ENCODE measurements around the gene LRP5.
"Not testable (repeated sequence)": the region's sequence is repeated elsewhere in the genome, so short reads cannot be mapped to it uniquely, and the experiment has no call there.

Gene LRP5

DNA sequence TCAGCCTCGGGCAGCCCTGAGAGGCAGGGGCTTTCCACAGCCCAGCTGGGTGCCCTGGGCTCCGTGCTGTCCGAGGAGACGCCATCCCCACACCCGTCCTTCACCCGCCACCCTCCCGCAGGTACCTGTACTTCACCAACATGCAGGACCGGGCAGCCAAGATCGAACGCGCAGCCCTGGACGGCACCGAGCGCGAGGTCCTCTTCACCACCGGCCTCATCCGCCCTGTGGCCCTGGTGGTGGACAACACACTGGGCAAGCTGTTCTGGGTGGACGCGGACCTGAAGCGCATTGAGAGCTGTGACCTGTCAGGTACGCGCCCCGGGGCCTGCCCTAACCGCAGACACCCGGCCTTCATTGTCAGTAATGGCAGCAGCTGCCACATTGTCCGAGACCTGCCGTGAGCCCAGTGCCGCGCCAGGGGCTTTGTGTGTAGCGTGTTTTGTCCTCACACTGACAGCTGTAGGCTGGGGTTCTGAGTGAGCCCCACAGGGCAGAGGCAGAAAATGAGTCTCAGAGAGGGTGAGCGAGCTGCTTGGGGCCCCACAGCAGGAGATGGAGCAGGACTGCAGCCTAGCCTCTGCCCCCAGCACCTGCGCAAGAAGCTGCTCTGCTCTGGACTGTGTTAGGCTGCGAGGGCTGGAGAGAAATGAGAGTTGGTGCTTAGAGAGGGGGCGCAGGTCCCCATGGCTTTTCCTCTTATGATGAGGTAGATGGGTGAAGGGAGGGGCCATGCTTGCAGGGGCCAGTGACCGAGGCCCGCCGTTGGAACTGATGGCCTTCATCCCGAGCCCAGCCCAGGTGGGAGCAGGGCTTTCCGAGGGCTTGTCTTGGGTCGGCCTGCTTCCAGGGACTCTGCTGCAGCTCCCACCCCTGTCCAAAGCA, 112.8 kb downstream of the LRP5 start:
- peaks cover 14% of the 10 kb centered on the region for H3K9me3 Mint-ChIP-seq
- peaks cover 37% of the 10 kb centered on the region for H3K36me3 Mint-ChIP-seq
- H3K4me1 Mint-ChIP-seq, result no peaks in the 10 kb centered on the region
- no peaks in the 10 kb centered on the region for H3K27me3 Mint-ChIP-seq
- ATAC-seq, result no peak
- no peak overlapping the region for H3K27ac Mint-ChIP-seq
- H3K4me3 Mint-ChIP-seq, result no peak overlapping the region

DNA sequence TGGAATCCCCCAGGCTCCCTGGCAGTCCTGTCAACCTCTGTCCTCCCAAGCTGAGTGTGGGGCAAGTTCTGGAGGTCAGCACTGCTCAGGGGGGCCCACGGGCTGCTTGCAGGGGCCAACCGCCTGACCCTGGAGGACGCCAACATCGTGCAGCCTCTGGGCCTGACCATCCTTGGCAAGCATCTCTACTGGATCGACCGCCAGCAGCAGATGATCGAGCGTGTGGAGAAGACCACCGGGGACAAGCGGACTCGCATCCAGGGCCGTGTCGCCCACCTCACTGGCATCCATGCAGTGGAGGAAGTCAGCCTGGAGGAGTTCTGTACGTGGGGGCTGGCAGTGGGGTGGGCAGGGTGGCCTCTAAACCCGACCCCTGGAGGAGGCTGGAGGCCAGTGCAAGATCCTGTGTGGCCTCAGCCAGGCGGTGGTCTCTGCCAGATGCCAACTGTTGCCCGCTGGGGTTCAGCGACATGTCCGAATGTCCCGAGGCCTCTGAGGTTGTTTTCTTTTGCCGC, 113.5 kb downstream of the LRP5 start:
- Mint-ChIP-seq H3K27ac (no peak overlapping the region), H3K36me3 (peaks cover 38% of the 10 kb centered on the region)

DNA sequence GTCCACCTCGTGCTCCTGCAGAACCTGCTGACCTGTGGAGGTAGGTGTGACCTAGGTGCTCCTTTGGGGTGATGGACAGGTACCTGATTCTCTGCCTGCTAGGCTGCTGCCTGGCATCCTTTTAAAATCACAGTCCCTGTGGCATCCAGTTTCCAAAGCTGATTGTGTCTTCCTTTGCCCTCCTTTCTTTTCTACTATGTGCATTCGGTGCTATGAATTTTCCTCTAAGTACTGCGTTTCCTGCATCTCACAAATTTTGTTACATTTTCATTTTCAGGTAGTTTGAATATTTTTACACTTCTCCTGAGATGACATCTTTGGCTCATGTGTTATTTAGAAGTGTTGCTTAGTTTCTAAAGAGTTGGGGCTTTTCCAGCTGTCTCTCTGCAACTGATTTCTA, 117.3 kb downstream of the LRP5 start:
- Mint-ChIP-seq H3K27ac (no peak overlapping the region), H3K4me3 (no peak overlapping the region), H3K27me3 (no peaks in the 10 kb centered on the region), H3K36me3 (peaks cover 45% of the 10 kb centered on the region), H3K4me1 (no peaks in the 10 kb centered on the region), H3K9me3 (peaks cover 17% of the 10 kb centered on the region)
- ATAC-seq, result no peak

More for the DNA sequence above, 113.5 kb downstream of the LRP5 start:
- peaks cover 17% of the 10 kb centered on the region for H3K9me3 Mint-ChIP-seq
- H3K4me1 Mint-ChIP-seq, result no peaks in the 10 kb centered on the region
- H3K4me3 Mint-ChIP-seq, result no peak overlapping the region
- ATAC-seq, result no peak
- no peaks in the 10 kb centered on the region for H3K27me3 Mint-ChIP-seq

- no peak overlapping the region for H3K4me3 Mint-ChIP-seq
- H3K9me3 Mint-ChIP-seq, result peaks cover 17% of the 10 kb centered on the region
- H3K36me3 Mint-ChIP-seq, result peaks cover 45% of the 10 kb centered on the region
- ATAC-seq, result no peak
- H3K27ac Mint-ChIP-seq, result no peak overlapping the region
- no peaks in the 10 kb centered on the region for H3K27me3 Mint-ChIP-seq
- no peaks in the 10 kb centered on the region for H3K4me1 Mint-ChIP-seq
These were observed 118.0 kb downstream of the LRP5 start for GRCh38 chr11:68430384-68430783.

- no peak overlapping the region for H3K4me3 Mint-ChIP-seq
- peaks cover 43% of the 10 kb centered on the region for H3K36me3 Mint-ChIP-seq
- H3K4me1 Mint-ChIP-seq, result no peaks in the 10 kb centered on the region
- no peak for ATAC-seq
- H3K27ac Mint-ChIP-seq, result no peak overlapping the region
- no peaks in the 10 kb centered on the region for H3K27me3 Mint-ChIP-seq
- peaks cover 17% of the 10 kb centered on the region for H3K9me3 Mint-ChIP-seq
These were observed 118.4 kb downstream of the LRP5 start for GRCh38 chr11:68430801-68431200.

GRCh38 chr11:68431984-68432645, 119.7 kb downstream of the LRP5 start:
- Mint-ChIP-seq H3K27me3 (no peaks in the 10 kb centered on the region), H3K4me1 (no peaks in the 10 kb centered on the region), H3K4me3 (no peak overlapping the region), H3K36me3 (peaks cover 39% of the 10 kb centered on the region), H3K9me3 (peaks cover 17% of the 10 kb centered on the region), H3K27ac (no peak overlapping the region)
- no peak for ATAC-seq

DNA sequence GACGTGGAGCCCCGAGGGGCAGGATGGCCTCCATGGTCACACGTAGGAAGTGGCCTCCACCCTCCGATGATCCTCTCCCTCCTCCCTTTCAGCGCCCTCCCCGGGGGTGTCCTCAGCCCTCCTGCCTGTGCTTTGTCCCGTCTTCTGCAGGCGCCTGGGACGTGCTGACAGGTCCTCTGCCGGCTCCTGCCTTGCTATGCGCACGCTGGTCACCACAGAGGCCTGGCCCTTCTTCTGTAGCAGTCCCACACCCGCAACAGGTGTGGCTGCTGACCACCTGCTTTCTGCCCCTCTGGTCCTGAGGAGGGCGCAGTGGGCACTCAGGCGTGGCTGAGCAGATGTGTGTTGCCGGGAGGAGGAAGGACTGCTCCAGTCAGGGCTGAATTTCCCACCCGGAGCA, 120.5 kb downstream of the LRP5 start:
- Mint-ChIP-seq H3K27me3 (no peaks in the 10 kb centered on the region), H3K4me1 (no peaks in the 10 kb centered on the region), H3K27ac (no peak overlapping the region)

GRCh38 chr11:68433541-68433940, 121.2 kb downstream of the LRP5 start:
- Mint-ChIP-seq H3K36me3 (peaks cover 44% of the 10 kb centered on the region), H3K4me1 (no peaks in the 10 kb centered on the region), H3K4me3 (no peak overlapping the region), H3K27me3 (no peaks in the 10 kb centered on the region), H3K27ac (no peak overlapping the region), H3K9me3 (peaks cover 14% of the 10 kb centered on the region)
- ATAC-seq, result peak; percentile 4

More for the DNA sequence above, 120.5 kb downstream of the LRP5 start:
- H3K9me3 Mint-ChIP-seq, result peaks cover 17% of the 10 kb centered on the region
- H3K4me3 Mint-ChIP-seq, result no peak overlapping the region
- no peak for ATAC-seq
- peaks cover 42% of the 10 kb centered on the region for H3K36me3 Mint-ChIP-seq

GRCh38 chr11:68434159-68434558, 121.8 kb downstream of the LRP5 start:
- not testable (repeated sequence) for ATAC-seq, H3K27ac Mint-ChIP-seq, H3K4me3 Mint-ChIP-seq, H3K4me1 Mint-ChIP-seq, H3K27me3 Mint-ChIP-seq
- H3K9me3 Mint-ChIP-seq, result peaks cover 12% of the 10 kb centered on the region
- H3K36me3 Mint-ChIP-seq, result peaks cover 40% of the 10 kb centered on the region

- H3K27me3 Mint-ChIP-seq, result no peaks in the 10 kb centered on the region
- H3K4me1 Mint-ChIP-seq, result peaks cover 11% of the 10 kb centered on the region
- no peak overlapping the region for H3K27ac Mint-ChIP-seq
These were observed 123.9 kb downstream of the LRP5 start for GRCh38 chr11:68436162-68436888.

DNA sequence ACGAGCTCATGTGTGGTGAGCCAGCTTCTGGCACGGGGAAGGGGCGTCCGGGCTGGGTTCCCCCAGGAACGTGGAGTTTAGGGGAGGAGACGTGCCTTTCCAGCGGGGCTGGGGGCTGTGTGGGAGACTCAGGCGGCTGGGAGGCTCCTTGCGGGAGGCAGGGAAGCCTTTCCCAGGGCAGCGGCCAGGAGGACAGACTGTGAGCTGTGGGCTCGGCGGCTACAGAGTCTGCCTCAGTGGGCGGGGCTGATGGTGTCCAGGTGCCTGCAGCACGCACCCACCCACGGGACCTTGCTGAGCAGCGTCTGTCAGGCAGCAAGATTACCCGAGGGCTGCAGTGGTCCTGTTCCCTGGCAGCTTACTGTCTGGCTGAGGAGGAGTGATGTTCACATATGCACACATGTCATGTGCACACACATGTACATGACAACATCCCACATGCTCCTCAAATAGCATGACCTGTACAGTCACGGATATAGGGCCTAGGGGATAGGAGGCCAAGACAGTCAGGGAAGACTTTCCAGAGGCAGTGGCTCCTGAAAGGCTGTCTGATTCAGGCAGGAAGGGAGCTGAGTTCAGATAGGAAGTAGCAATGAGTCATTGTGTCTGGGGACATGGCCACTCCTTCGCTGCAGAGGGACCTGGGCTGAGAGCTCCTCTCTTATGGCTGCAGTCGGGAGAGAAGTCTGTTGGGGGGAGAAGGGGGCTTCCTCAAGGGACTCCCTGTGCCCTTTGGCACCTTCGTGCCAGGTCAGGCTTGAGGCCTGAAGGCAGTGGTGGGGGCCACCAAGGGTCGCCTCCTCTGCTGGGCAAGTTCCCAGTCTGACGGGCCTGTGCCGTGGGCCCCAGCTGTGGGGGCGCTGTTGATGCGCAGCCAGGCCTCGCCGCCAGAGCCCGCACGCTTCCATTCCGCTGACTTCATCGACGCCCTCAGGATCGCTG, 124.9 kb downstream of the LRP5 start:
- Mint-ChIP-seq H3K4me1 (peaks cover 20% of the 10 kb centered on the region), H3K27me3 (no peaks in the 10 kb centered on the region), H3K9me3 (no peaks in the 10 kb centered on the region), H3K36me3 (peaks cover 20% of the 10 kb centered on the region), H3K27ac (no peak overlapping the region), H3K4me3 (no peak overlapping the region)
- ATAC-seq, result no peak

More at GRCh38 chr11:68436162-68436888, 123.9 kb downstream of the LRP5 start:
- no peak for ATAC-seq
- Mint-ChIP-seq H3K4me3 (no peak overlapping the region), H3K36me3 (peaks cover 28% of the 10 kb centered on the region), H3K9me3 (no peaks in the 10 kb centered on the region)

GRCh38 chr11:68437927-68438657, 125.7 kb downstream of the LRP5 start:
- Mint-ChIP-seq H3K4me3 (no peak overlapping the region), H3K9me3 (no peaks in the 10 kb centered on the region), H3K36me3 (peaks cover 17% of the 10 kb centered on the region), H3K4me1 (peaks cover 21% of the 10 kb centered on the region), H3K27ac (no peak overlapping the region), H3K27me3 (no peaks in the 10 kb centered on the region)
- ATAC-seq, result no peak

GRCh38 chr11:68438658-68439259, 126.4 kb downstream of the LRP5 start:
- Mint-ChIP-seq H3K4me3 (no peak overlapping the region), H3K27ac (no peak overlapping the region), H3K36me3 (peaks cover 17% of the 10 kb centered on the region), H3K27me3 (no peaks in the 10 kb centered on the region), H3K4me1 (peaks cover 21% of the 10 kb centered on the region), H3K9me3 (no peaks in the 10 kb centered on the region)
- no peak for ATAC-seq
